Measurements from ENCODE around the gene FNBP1L.

GRCh38 chr1:93499533-93499932 lies 51.6 kb downstream of the FNBP1L start:
- TF ChIP-seq CTCF (conservative IDR thresholded peaks at IDR 0.05) (no peak), ZFX (IDR thresholded peaks at IDR 0.05) (no peak)

All from C4-2B (cell line).